ENCODE data around the gene KLHDC8B.
A peak's percentile ranks its signal among the peaks of the same experiment; 100 is the strongest.

Gene KLHDC8B
- total RNA-seq, result 1.2 to 1.9 (median 1.5) reads per million in 4 donors

GRCh38 chr3:49171119-49171774 lies at the start of gene KLHDC8B:
Gene KLHDC8B (plus strand): TSS chr3:49171598. CDS start chr3:49172770, 1,172 bp downstream.
- peak; percentile 58 to 77 (median 74) for DNase-seq

DNA sequence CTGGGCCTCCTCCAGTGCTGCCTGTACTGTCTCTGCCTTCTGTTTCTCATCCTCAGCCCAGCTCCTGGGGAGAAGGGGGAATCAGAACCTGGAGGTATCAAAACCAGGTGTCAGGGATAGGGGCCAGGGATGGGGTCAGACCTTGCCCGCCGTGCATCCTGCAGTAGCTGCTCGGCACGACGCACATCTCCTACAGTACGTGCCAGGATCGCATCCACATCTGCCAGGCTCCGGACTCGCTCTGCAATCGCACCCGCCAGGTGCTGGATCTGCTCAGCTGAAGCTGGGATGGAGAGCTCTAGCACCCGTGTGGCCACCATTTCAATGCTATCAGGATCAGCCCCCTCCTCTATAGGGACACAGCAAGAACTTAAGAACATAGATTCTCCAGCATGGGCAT lies 49.4 kb upstream of the KLHDC8B start:
- no peak for DNase-seq

GRCh38 chr3:49122451-49122850 lies 48.9 kb upstream of the KLHDC8B start:
- no peak for DNase-seq

DNA sequence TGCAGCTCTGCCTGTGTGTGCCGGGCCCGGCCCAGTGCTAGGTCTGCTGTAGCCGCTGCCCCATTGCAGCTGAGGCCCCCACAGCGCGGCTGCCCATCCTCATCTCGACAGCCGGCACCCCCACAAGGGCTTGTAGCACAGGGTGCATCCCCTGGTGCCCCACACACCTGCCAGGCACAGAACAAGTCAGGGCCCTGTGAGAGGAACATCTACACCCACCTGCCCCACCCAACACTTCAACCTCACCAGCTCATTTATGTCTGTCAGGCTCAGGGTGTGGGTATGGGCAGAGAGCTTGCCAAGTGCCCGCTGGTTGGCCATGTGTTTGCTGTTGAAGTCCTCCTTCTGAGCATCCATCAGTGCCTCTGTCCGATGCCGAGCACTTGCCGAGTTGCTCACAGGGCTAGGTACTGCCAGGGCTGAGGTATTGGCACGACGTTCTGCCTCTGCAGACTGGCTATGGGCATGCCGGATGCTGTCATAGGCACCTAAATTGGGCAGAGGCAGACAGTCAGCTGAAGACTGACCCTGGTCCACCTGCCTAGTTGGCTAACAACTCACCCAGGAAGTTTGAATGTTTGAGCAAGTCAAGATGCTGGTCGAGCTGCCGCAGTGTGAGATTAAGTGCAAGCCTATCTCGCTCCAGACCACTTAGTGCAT lies 48.4 kb upstream of the KLHDC8B start:
- DNase-seq, result no peak

DNA sequence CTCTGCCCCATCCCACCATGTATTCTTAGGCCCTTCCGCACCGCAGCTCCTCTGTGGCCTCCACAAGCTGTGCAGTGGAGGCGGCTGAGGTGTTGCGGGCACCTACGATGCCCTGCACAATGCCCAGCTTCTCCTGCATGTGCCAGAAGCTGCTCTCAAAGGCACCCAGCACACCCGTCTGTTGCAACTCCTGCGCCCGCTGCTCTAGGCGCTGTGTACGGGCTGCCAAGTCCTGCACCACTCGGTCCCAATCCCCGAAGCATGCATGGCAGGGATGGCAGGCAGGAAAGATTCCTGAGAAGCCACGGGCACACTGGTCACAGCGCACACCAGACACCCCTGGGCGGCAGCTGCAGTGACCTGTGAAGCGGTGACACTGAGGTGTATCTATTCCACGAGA lies 47.7 kb upstream of the KLHDC8B start:
- no peak for DNase-seq

GRCh38 chr3:49124203-49124602 lies 47.2 kb upstream of the KLHDC8B start:
- no peak for DNase-seq

DNA sequence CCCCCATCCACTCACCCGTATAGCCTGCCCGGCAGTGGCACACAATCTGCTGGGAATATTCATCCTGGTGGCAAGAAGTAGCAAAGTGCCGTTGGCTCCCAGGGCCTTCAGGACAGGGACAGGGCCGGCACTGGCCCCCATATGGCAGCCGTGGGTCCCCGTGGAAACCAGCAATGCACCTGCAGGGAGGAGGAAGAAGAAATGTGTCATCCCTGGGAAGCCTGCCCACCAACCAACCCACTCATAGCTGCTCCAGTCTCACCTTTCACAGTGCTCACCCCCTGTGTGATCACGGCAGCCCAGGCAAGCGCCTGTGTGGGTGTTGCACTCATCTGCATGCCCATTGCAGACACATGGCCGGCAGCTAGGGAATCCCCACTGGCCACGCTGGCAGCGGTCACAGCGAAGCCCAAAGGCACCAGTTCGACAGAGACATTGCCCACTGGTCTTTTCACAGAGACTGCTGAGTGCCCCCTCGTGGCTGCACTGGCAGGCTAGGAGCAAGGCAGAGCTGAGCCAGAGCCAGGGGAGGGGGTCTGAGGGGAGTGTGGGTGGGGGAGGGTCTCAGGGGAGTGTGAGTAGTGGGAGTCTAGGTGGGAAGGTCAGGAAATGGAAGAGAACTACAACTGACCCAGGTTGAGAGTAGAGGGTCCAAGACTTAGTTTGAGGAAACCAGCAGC lies 46.3 kb upstream of the KLHDC8B start:
- DNase-seq, result no peak

GRCh38 chr3:49131040-49131439 lies 40.4 kb upstream of the KLHDC8B start:
- no peak for DNase-seq

DNA sequence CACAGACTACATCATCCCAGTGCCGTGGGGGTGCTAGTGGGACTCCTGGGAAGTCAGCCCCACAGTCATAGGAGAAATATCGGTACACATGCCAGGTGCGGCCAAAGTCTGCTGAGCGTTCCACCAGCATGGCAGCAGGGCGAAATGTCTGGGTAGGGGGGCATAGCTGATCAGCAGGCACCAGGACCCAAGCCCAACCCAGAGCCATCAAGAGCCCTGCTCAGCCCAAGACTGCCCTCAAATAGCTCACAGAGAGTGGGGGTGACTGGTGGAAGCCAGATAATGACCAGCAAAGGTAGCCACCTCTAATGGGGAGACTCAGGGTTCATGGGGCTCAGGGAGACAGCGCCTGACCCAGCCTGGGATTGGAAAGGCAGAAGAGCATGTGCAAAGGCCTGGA lies 39.8 kb upstream of the KLHDC8B start:
- no peak for DNase-seq

DNA sequence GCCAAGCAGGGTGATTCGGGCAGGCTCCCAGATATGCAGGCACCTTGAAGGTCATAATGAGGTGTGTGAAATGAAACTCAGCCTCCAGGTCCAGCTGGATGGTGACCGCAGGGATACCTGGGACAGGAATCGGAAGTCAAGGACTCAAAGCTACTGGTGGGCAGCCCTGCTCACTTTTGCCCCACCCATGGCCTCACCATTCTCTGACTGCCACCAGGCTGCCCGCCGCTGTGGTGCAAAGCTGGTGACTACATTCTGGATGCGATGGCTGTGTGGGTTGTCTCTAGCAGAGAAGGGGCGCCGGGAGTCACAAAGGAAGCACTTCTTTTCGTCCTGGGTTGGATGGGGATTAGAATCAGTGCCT lies 39.3 kb upstream of the KLHDC8B start:
- no peak for DNase-seq

DNA sequence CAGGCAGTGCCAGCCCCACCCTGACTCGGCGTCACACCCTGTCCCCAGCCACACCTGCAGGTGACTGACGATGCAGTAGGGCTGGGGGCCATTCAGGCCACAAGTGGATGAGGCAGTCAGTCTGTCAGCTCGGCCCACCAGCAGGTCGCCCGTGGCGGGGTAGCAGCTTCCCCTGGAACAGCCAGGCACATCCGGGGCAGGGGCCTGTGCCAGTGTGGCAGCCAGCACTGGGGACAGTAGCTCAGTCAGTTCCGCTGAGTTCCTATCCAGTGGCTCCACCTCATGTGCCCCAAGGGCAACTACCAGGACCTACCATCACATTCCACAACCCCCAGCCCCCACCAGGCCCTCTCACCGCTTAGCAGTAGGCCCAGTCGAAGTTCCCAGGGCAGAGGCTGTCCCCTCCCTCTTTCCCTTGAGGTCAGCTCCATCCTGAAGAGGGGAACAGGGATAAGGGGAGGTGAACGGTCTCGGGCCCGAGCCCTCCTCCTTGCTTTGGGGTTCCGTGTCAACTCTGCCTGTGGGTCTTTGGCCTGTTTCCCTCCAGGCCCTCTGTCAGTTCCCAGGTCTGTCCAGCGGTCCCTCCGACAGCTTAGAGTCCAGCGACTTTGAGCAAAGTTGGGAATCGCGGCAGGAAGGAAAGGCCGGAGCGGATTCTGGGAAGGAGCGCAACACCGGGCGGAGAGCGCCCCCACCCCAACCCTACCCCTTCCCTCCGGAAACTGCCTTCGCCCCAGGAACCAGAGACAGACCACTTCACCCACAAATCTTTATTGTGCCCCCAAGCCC lies 38.8 kb upstream of the KLHDC8B start, which contains the start of gene LAMB2:
TSS of gene LAMB2 (minus strand) at position 614 of the 789 bp plus-strand sequence. CDS start at position 431, 183 bp downstream.
- no peak for DNase-seq

DNA sequence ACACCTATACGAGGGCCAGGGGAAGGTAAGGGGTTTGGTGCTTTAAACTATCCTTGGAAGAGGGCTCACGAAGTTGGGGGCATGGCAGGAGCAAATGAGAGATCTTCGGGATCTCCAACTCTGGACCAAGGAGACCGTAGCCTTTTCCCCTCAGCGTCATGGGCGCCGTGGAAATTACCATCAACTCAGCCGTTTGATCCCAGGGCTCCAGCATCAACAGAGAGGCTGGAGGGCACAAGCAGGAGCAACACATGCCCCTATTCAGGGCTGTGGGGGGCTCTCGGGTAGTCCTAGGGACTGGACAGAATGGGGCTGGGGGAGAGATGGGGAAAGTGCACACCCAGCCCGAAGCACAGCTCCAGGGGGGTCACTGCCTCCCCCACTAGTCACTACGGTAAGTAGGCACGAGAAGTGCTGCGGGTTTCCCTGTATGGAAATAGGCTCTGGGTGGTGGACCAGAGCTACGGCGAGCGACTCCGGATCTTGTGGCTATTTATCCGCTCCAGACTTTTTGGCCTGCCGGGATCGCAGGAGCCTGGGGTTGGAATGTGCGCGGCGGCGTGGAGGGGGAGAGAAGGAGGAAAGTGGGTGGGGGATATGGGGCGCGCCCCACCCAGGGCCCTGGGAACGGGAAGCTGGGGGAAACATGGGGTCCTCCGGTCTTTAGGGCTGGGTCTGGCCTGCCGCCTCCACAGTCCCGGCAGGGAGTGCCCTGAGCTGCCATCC lies 38.0 kb upstream of the KLHDC8B start:
- DNase-seq, result no peak

DNA sequence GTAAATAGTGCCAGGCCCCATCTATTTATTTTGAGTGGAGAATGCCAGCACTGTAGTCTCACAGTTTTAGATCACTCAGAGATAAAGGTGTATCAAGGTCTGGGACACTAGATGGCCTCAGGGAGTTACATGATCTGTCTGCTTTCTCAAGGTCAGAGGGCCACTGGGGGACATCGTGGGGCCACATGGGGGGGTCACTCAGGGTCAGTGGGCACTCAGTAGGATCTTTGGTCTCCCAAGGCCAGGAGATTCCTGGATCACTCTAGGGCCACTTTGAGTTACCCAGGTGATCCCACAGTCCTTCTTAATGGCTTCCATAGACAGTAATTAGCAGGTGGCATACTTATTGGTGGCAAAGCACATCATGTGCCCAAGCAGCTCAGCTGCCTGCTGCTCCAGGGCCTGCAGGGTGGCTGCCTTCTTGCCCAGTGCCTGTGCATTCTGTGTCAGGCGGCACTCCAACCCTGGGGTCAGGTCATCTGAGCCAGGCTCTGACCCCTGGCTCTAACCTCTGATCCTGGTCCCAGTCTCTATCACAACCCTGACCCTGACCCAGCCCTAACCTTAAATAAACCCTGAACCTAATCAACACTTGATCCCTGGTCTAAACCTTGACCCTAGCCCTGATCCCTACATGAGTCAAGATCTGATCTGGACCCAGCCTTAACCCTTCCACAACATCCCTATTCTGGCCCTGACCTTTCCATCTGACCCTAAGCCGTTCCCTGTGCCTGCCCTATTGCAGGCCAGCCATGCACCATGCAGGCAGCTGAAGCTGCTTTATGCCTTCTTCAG lies 36.7 kb upstream of the KLHDC8B start:
- DNase-seq, result no peak

DNA sequence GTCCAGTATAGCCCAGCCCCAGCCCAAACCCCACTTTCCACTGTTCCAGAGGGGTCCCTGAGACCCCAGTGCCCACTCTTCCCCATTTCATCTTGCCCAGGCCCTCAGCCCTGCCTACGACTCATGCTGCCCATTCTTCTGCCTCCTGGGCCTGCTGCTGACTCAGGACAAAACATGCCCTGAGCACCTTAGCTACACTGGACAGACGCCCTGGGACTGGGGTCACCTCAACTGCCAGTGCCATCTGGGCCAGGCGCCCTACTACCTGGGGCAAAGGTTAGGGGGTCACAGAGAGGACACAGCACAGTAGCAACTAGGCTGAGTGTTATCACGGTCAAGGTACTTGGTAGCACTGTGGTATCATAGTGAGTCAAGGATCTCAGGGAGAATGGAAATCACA lies 35.9 kb upstream of the KLHDC8B start:
- DNase-seq, result no peak

DNA sequence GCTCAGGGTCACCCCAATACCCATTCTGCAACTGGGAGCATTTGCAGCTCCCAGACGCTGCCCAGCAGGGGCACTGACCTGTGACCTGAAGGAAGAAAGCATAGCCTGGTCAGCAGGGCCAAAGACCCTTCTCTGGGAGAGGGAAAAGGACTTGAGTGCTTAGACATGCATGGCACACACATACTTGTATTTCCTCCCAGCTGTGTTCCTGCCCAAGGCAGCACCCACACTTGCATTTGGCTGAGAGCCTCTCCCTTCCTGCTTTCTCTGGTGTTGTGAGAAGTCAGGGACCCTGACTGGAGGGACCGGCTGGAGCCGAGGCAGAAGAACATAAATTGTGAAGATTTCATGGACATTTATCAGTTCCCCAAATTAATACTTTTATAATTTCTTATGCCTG lies 31.3 kb upstream of the KLHDC8B start:
- no peak for DNase-seq

DNA sequence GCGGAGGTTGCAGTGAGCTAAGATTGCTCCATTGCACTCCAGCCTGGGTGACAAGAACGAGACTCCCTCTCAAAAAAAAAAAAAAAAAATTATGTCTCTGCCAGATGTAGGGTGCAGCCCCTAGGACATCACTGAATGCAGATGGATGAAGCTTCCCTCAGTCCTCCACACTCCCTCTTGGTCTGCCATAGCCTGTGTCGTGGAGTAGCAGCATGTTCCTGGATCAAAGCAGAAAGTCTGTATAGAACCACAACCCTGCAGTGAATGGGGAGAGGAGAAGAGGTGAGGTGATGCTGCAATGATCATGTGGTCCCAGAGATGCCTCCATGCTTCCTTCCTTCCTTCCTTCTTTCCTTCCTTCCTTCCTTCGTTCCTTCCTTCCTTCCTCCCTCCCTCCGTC lies 23.2 kb upstream of the KLHDC8B start:
- no peak for DNase-seq

DNA sequence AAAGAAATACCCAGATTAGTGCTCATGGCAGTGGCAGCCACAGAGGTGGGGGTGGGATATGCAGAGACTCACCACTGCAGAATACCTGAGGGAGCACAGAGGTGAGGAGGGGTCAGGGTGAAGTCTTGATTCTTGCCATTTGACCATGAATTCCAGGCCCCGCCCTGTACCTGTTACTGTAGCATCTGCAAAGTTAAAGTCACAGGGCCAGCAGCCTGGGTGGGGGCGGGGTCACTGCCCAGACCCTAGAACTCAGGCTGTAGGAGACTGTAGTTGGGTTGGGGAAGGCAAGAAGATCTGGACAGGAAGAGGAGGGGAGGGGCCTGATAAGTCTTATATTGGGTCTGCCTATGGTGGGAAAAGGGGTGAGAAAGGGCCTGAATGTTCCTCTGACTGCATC lies 19.8 kb upstream of the KLHDC8B start:
- DNase-seq, result no peak

DNA sequence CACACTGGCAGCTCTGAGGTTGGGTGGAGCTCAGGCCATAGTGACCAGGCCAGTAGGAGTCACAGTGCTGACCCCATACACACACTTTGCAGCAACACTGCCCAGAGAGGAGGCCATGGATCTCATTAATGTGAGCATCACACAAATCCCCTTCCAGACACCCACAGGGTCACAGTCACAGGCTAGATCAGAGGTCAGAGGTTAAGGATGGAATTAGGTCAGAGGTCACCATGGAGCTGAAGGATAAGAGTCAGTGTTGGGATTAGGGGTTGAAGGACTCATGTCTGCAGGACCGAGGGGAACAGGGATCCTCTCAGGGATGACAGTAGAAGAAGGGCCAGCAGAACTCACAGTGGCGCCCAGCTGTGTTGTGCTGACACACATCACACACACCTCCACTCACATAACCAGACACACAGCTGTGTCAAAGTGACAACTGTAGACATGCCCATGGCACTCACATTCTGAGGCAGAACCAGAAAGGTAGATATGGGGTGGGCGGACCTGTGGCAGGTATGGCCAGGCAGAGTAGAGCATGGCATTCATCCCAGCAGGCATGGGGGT lies 18.0 kb upstream of the KLHDC8B start:
- no peak for DNase-seq

- DNase-seq, result no peak
These were observed 14.1 kb upstream of the KLHDC8B start for GRCh38 chr3:49157289-49157688.

GRCh38 chr3:49158103-49158709 lies 13.2 kb upstream of the KLHDC8B start:
- DNase-seq, result peak in 4 of 5 donors; percentile 48 to 63 (median 55)

- no peak for DNase-seq
These were observed 12.6 kb upstream of the KLHDC8B start for GRCh38 chr3:49158792-49159191.
